ENCODE measurements around the gene RBM33. TPM values are rescaled to one million over a fixed set of nuclear protein-coding genes. Genes with fewer than 3 reads are reported as not detected.

Gene RBM33
- total RNA-seq, 1 experiment from 2014 or later, result 73.6 TPM

GRCh38 chr7:155802906-155803417, 158.5 kb downstream of the RBM33 start:
- ChIA-PET CTCF (no interaction called here), POLR2A (ENCODE audit: low non-redundant PET) (no interaction called here)
- Histone ChIP-seq H3K27ac (ENCODE audit: low read depth, low read length, poor library complexity, severe bottlenecking) (no peak overlapping the region), H3K27me3 (replicated peaks; ENCODE audit: insufficient read depth, low read depth, low read length, poor library complexity) (peaks cover 88% of the 10 kb centered on the region), H3K36me3 (ENCODE audit: insufficient read depth, low read length, poor library complexity, severe bottlenecking) (no peaks in the 10 kb centered on the region), H3K4me3 (ENCODE audit: low read depth, low read length, poor library complexity, severe bottlenecking) (no peak overlapping the region), H3K9me3 (ENCODE audit: low read depth, low read length, poor library complexity, severe bottlenecking) (no peaks in the 10 kb centered on the region), H3K4me1 (ENCODE audit: insufficient read depth, low read length, poor library complexity, severe bottlenecking) (peaks cover 11% of the 10 kb centered on the region)
- BruUV-seq (replicated peaks), result no TSS peak
- no peak for TF ChIP-seq EZH2 (IDR thresholded peaks at IDR 0.05; ENCODE audit: borderline replicate concordance, low read depth, low read length, poor library complexity, severe bottlenecking)
- no peak for TF ChIP-seq CTCF (conservative IDR thresholded peaks at IDR 0.05; ENCODE audit: low read depth, low read length)
- intact Hi-C loops (cut with micrococcal nuclease; ENCODE audit: unreplicated experiment), result loop anchor here (5.0 kb wide), 1 partner anchor 1014 kb away; no protein-coding TSS in a partner anchor
- DNase-seq (ENCODE audit: low spot score), result no peak

GRCh38 chr7:155803418-155804376, 159.2 kb downstream of the RBM33 start:
- TF ChIP-seq EZH2 (IDR thresholded peaks at IDR 0.05; ENCODE audit: borderline replicate concordance, low read depth, low read length, poor library complexity, severe bottlenecking) (peak; percentile 90), CTCF (conservative IDR thresholded peaks at IDR 0.05; ENCODE audit: low read depth, low read length) (no peak)
- Histone ChIP-seq H3K36me3 (ENCODE audit: insufficient read depth, low read length, poor library complexity, severe bottlenecking) (no peaks in the 10 kb centered on the region), H3K4me3 (ENCODE audit: low read depth, low read length, poor library complexity, severe bottlenecking) (peak overlapping the region; percentile 19), H3K27ac (ENCODE audit: low read depth, low read length, poor library complexity, severe bottlenecking) (no peak overlapping the region), H3K27me3 (replicated peaks; ENCODE audit: insufficient read depth, low read depth, low read length, poor library complexity) (peaks cover 89% of the 10 kb centered on the region), H3K9me3 (ENCODE audit: low read depth, low read length, poor library complexity, severe bottlenecking) (no peaks in the 10 kb centered on the region), H3K4me1 (ENCODE audit: insufficient read depth, low read length, poor library complexity, severe bottlenecking) (peaks cover 11% of the 10 kb centered on the region)
- no TSS peak for BruUV-seq (replicated peaks)
- intact Hi-C loops (cut with micrococcal nuclease; ENCODE audit: unreplicated experiment), result loop anchor here (2.0 to 5.0 kb wide), 2 partner anchors 669 to 1014 kb away; no protein-coding TSS in a partner anchor
- POLR2A ChIA-PET (ENCODE audit: low non-redundant PET), result no interaction called here
- peak; percentile 45 for DNase-seq (ENCODE audit: low spot score)
- CTCF ChIA-PET, result interaction anchor here (0.7 kb wide), 1 partner anchor 336 kb away, joined by 3 read pairs; no protein-coding TSS in a partner anchor

- H3K27ac ChIP-seq (ENCODE audit: low read depth, low read length, poor library complexity, severe bottlenecking), result no peak overlapping the region
- H3K27me3 ChIP-seq (replicated peaks; ENCODE audit: insufficient read depth, low read depth, low read length, poor library complexity), result peaks cover 89% of the 10 kb centered on the region
- no peak for TF ChIP-seq EZH2 (IDR thresholded peaks at IDR 0.05; ENCODE audit: borderline replicate concordance, low read depth, low read length, poor library complexity, severe bottlenecking)
- TF ChIP-seq CTCF (conservative IDR thresholded peaks at IDR 0.05; ENCODE audit: low read depth, low read length), result no peak
- ChIA-PET POLR2A (ENCODE audit: low non-redundant PET) (no interaction called here), CTCF (no interaction called here)
- H3K9me3 ChIP-seq (ENCODE audit: low read depth, low read length, poor library complexity, severe bottlenecking), result no peaks in the 10 kb centered on the region
- peak overlapping the region; percentile 32 for H3K4me3 ChIP-seq (ENCODE audit: low read depth, low read length, poor library complexity, severe bottlenecking)
- intact Hi-C loops (cut with micrococcal nuclease; ENCODE audit: unreplicated experiment), result loop anchor here (2.0 to 5.0 kb wide), 2 partner anchors 668 to 1013 kb away; no protein-coding TSS in a partner anchor
- peaks cover 11% of the 10 kb centered on the region for H3K4me1 ChIP-seq (ENCODE audit: insufficient read depth, low read length, poor library complexity, severe bottlenecking)
- no peaks in the 10 kb centered on the region for H3K36me3 ChIP-seq (ENCODE audit: insufficient read depth, low read length, poor library complexity, severe bottlenecking)
- no peak for DNase-seq (ENCODE audit: low spot score)
- no TSS peak for BruUV-seq (replicated peaks)
Measured at GRCh38 chr7:155804431-155804831, 160.0 kb downstream of the RBM33 start.
